ENCODE data around the gene CALB2.
"Not testable (repeated sequence)": the region's sequence is repeated elsewhere in the genome, so short reads cannot be mapped to it uniquely, and the experiment has no call there.

The CALB2 gene

GRCh38 chr16:71358464-71358998, at the start of gene CALB2:
TSS of gene CALB2 (plus strand) at chr16:71358723. CDS start at chr16:71358793, 70 bp downstream.
- DNase-seq (ENCODE audit: low read depth in 2 of 2), result peak; percentile 15 to 61

- DNase-seq (ENCODE audit: low read depth in 2 of 2), result no peak
Measured at GRCh38 chr16:71311553-71312158, 46.9 kb upstream of the CALB2 start.

- not testable (repeated sequence) for DNase-seq (ENCODE audit: low read depth in 2 of 2)
Measured at GRCh38 chr16:71313591-71313990, 44.9 kb upstream of the CALB2 start.

- DNase-seq (ENCODE audit: low read depth in 2 of 2), result no peak
Measured at GRCh38 chr16:71315269-71315668, 43.3 kb upstream of the CALB2 start.

GRCh38 chr16:71319999-71320398, 38.5 kb upstream of the CALB2 start:
- DNase-seq (ENCODE audit: low read depth in 2 of 2), result no peak

GRCh38 chr16:71327720-71328119, 30.8 kb upstream of the CALB2 start:
- DNase-seq (ENCODE audit: low read depth in 2 of 2), result no peak

GRCh38 chr16:71328151-71328550, 30.4 kb upstream of the CALB2 start:
- DNase-seq (ENCODE audit: low read depth in 2 of 2), result no peak

- DNase-seq (ENCODE audit: low read depth in 2 of 2), result no peak
Measured at GRCh38 chr16:71337631-71338030, 20.9 kb upstream of the CALB2 start.

GRCh38 chr16:71338193-71338592, 20.3 kb upstream of the CALB2 start:
- no peak for DNase-seq (ENCODE audit: low read depth in 2 of 2)

GRCh38 chr16:71338632-71339031, 19.9 kb upstream of the CALB2 start:
- no peak for DNase-seq (ENCODE audit: low read depth in 2 of 2)

GRCh38 chr16:71339236-71340171, 19.0 kb upstream of the CALB2 start:
- no peak for DNase-seq (ENCODE audit: low read depth in 2 of 2)

GRCh38 chr16:71340406-71340805, 18.1 kb upstream of the CALB2 start:
- no peak for DNase-seq (ENCODE audit: low read depth in 2 of 2)

- DNase-seq (ENCODE audit: low read depth in 2 of 2), result no peak
Measured at GRCh38 chr16:71341881-71342280, 16.6 kb upstream of the CALB2 start.

- DNase-seq (ENCODE audit: low read depth in 2 of 2), result no peak
Measured at GRCh38 chr16:71343078-71343477, 15.4 kb upstream of the CALB2 start.

GRCh38 chr16:71344315-71344905, 14.1 kb upstream of the CALB2 start:
- DNase-seq (ENCODE audit: low read depth in 2 of 2), result no peak

GRCh38 chr16:71345031-71345430, 13.5 kb upstream of the CALB2 start:
- DNase-seq (ENCODE audit: low read depth in 2 of 2), result no peak

- no peak for DNase-seq (ENCODE audit: low read depth in 2 of 2)
Measured at GRCh38 chr16:71347146-71347545, 11.4 kb upstream of the CALB2 start.

- DNase-seq (ENCODE audit: low read depth in 2 of 2), result no peak
Measured at GRCh38 chr16:71348262-71349085, 10.0 kb upstream of the CALB2 start.

- DNase-seq (ENCODE audit: low read depth in 2 of 2), result no peak
Measured at GRCh38 chr16:71350821-71351557, 7.5 kb upstream of the CALB2 start.

- DNase-seq (ENCODE audit: low read depth in 2 of 2), result no peak
Measured at GRCh38 chr16:71351558-71351901, 7.0 kb upstream of the CALB2 start.

- no peak for DNase-seq (ENCODE audit: low read depth in 2 of 2)
Measured at GRCh38 chr16:71352466-71352865, 6.1 kb upstream of the CALB2 start.

Data from stimulated activated CD4-positive, alpha-beta T cell treated with anti-CD3 and anti-CD28 coated beads, Interleukin-15, amount 100 ng/mL, for 48 hours (primary cell).